MM.1S (cell line): ENCODE data around the gene PAK4.

Experiments used
- DNase-seq: peaks from one replicate; pipeline ENCODE4 v3.0.0-alpha.2; 2015
- H2AFZ ChIP-seq: fragments of 300-600 bp; sonication (generic); 2 replicates; pipeline ENCODE4 v1.6.0; 2016; ENCODE audit warnings: antibody characterized with exemption, low read length
- H3F3A ChIP-seq: fragments of 300-600 bp; sonication (generic); 2 replicates; pipeline ENCODE4 v1.6.1; 2016; ENCODE audit warnings: mild to moderate bottlenecking, antibody characterized with exemption, low read length, moderate library complexity, mixed read lengths; ENCODE audit not compliant: insufficient read depth
- H3K27ac ChIP-seq: fragments of 300-600 bp; sonication (generic); 2 replicates; pipeline ENCODE4 v1.5.1; 2016; ENCODE audit warnings: mild to moderate bottlenecking, low read length
- H3K27me3 ChIP-seq: fragments of 300-600 bp; sonication (generic); replicated peaks from 2 replicates; pipeline ENCODE4 v1.6.0; 2016; ENCODE audit warnings: low read length; ENCODE audit not compliant: insufficient read depth
- H3K36me3 ChIP-seq: fragments of 300-600 bp; sonication (generic); replicated peaks from 2 replicates; pipeline ENCODE4 v1.6.1; 2016; ENCODE audit warnings: mild to moderate bottlenecking, low read length, mixed read lengths; ENCODE audit not compliant: insufficient read depth
- H3K4me1 ChIP-seq: fragments of 300-600 bp; sonication (generic); 2 replicates; pipeline ENCODE4 v1.6.1; 2016; ENCODE audit warnings: low read length, mixed read lengths
- H3K4me2 ChIP-seq: fragments of 300-600 bp; sonication (generic); 2 replicates; pipeline ENCODE4 v1.6.0; 2016; ENCODE audit warnings: low read depth, low read length
- H3K4me3 ChIP-seq: fragments of 300-600 bp; sonication (generic); 2 replicates; pipeline ENCODE4 v1.5.1; 2016; ENCODE audit warnings: low read length, mixed read lengths
- H3K79me2 ChIP-seq: fragments of 300-600 bp; sonication (generic); 2 replicates; pipeline ENCODE4 v1.6.1; 2016; ENCODE audit warnings: mixed run types, low read length, mixed read lengths
- H3K9ac ChIP-seq: fragments of 300-600 bp; sonication (generic); 2 replicates; pipeline ENCODE4 v1.6.1; 2016; ENCODE audit warnings: low read length, mixed read lengths
- H3K9me2 ChIP-seq: fragments of 300-600 bp; sonication (generic); replicated peaks from 2 replicates; pipeline ENCODE4 v1.6.1; 2016; ENCODE audit warnings: mild to moderate bottlenecking, low read length, mixed read lengths; ENCODE audit not compliant: insufficient read depth
- H3K9me3 ChIP-seq: fragments of 300-600 bp; sonication (generic); replicated peaks from 2 replicates; pipeline ENCODE4 v1.6.1; 2016; ENCODE audit warnings: mild to moderate bottlenecking, low read length, mixed read lengths; ENCODE audit not compliant: insufficient read depth
- H4K20me1 ChIP-seq: fragments of 300-600 bp; sonication (generic); 2 replicates; pipeline ENCODE4 v1.6.1; 2016; ENCODE audit warnings: mild to moderate bottlenecking, low read length, moderate library complexity, mixed read lengths; ENCODE audit not compliant: insufficient read depth
- CTCF ChIP-seq: fragments of 300-600 bp; sonication (generic); IDR thresholded peaks from 2 replicates; pipeline ENCODE4 v1.5.1; 2016; ENCODE audit warnings: antibody characterized with exemption, low read length, mixed read lengths
- EZH2 ChIP-seq: fragments of 300-600 bp; sonication (generic); optimal IDR thresholded peaks from 2 replicates; pipeline ENCODE3; 2017; ENCODE audit warnings: low read depth, mild to moderate bottlenecking, antibody characterized with exemption, low read length, mixed read lengths
- EZH2phosphoT487 ChIP-seq: fragments of 300-600 bp; sonication (generic); IDR thresholded peaks from 2 replicates; pipeline ENCODE4 v1.6.1; 2018; ENCODE audit warnings: antibody characterized with exemption, low read length

The PAK4 gene

GRCh38 chr19:39147480-39147879 is 21.9 kb downstream of the PAK4 start:
- Histone ChIP-seq H3K4me1 (no peaks in the 10 kb centered on the region), H3K4me3 (no peak overlapping the region), H3K9me2 (no peaks in the 10 kb centered on the region), H3K27ac (no peak overlapping the region), H3K36me3 (no peaks in the 10 kb centered on the region), H3F3A (no peaks in the 10 kb centered on the region), H3K27me3 (no peaks in the 10 kb centered on the region), H4K20me1 (no peaks in the 10 kb centered on the region), H3K9me3 (no peaks in the 10 kb centered on the region), H2AFZ (no peak overlapping the region), H3K79me2 (peaks cover 27% of the 10 kb centered on the region), H3K9ac (no peak overlapping the region), H3K4me2 (no peak overlapping the region)
- no peak for DNase-seq
- TF ChIP-seq EZH2phosphoT487 (no peak), EZH2 (no peak), CTCF (no peak)

GRCh38 chr19:39148939-39149529 is 23.4 kb downstream of the PAK4 start:
- Histone ChIP-seq H3F3A (no peaks in the 10 kb centered on the region), H3K27me3 (no peaks in the 10 kb centered on the region), H2AFZ (no peak overlapping the region), H3K4me1 (no peaks in the 10 kb centered on the region), H3K27ac (no peak overlapping the region), H3K4me3 (no peak overlapping the region), H3K79me2 (peaks cover 21% of the 10 kb centered on the region), H4K20me1 (no peaks in the 10 kb centered on the region), H3K4me2 (no peak overlapping the region), H3K36me3 (no peaks in the 10 kb centered on the region), H3K9me3 (no peaks in the 10 kb centered on the region), H3K9me2 (no peaks in the 10 kb centered on the region), H3K9ac (no peak overlapping the region)
- no peak for TF ChIP-seq EZH2phosphoT487
- TF ChIP-seq EZH2 = no peak
- no peak for TF ChIP-seq CTCF
- no peak for DNase-seq

GRCh38 chr19:39150235-39150634 is 24.6 kb downstream of the PAK4 start:
- no peaks in the 10 kb centered on the region for H3F3A ChIP-seq
- H4K20me1 ChIP-seq = no peaks in the 10 kb centered on the region
- H3K9me2 ChIP-seq = no peaks in the 10 kb centered on the region
- H3K79me2 ChIP-seq = peaks cover 18% of the 10 kb centered on the region
- no peaks in the 10 kb centered on the region for H3K27me3 ChIP-seq
- TF ChIP-seq CTCF (no peak), EZH2phosphoT487 (no peak), EZH2 (no peak)
- no peak overlapping the region for H3K9ac ChIP-seq
- H3K9me3 ChIP-seq = no peaks in the 10 kb centered on the region
- no peak overlapping the region for H3K4me2 ChIP-seq
- H2AFZ ChIP-seq = no peak overlapping the region
- H3K4me1 ChIP-seq = no peaks in the 10 kb centered on the region
- no peak overlapping the region for H3K4me3 ChIP-seq
- H3K27ac ChIP-seq = no peak overlapping the region
- DNase-seq = no peak
- no peaks in the 10 kb centered on the region for H3K36me3 ChIP-seq
